ENCODE measurements around the gene EIF3A. TPM values are rescaled to one million over a fixed set of nuclear protein-coding genes. Genes with fewer than 3 reads are reported as not detected.
"Not testable (repeated sequence)": the region's sequence is repeated elsewhere in the genome, so short reads cannot be mapped to it uniquely, and the experiment has no call there.

The EIF3A gene
- total RNA-seq, 2 donors from 2014 or later, result 146 to 214 TPM

- Mint-ChIP-seq H3K27ac (peak overlapping the region in 1 of 2 donors; percentile 14), H3K4me3 (no peak overlapping the region), H3K9me3 (no peaks in the 10 kb centered on the region), H3K4me1 (ENCODE audit: low read depth in 2 of 2) (peaks cover 24 to 28% of the 10 kb centered on the region in 2 donors), H3K36me3 (peaks cover 56% of the 10 kb centered on the region), H3K27me3 (no peaks in the 10 kb centered on the region)
- no peak for DNase-seq (ENCODE audit: low spot score)
- ATAC-seq, result no peak
Measured at GRCh38 chr10:119049777-119050176, 30.8 kb downstream of the EIF3A start.

- ATAC-seq, result no peak
Measured at GRCh38 chr10:119049361-119049760, 31.3 kb downstream of the EIF3A start.

GRCh38 chr10:119045561-119045960 lies 35.1 kb downstream of the EIF3A start:
- Mint-ChIP-seq H3K9me3 (no peaks in the 10 kb centered on the region), H3K27me3 (no peaks in the 10 kb centered on the region), H3K4me1 (ENCODE audit: low read depth in 2 of 2) (peaks cover 30 to 32% of the 10 kb centered on the region in 2 donors), H3K4me3 (no peak overlapping the region), H3K36me3 (peaks cover 62% of the 10 kb centered on the region), H3K27ac (no peak overlapping the region)
- ATAC-seq, result no peak
- DNase-seq (ENCODE audit: low spot score), result no peak

More at GRCh38 chr10:119049361-119049760, 31.3 kb downstream of the EIF3A start:
- Mint-ChIP-seq H3K4me3 (no peak overlapping the region), H3K36me3 (peaks cover 55% of the 10 kb centered on the region), H3K4me1 (ENCODE audit: low read depth in 2 of 2) (peaks cover 24 to 28% of the 10 kb centered on the region in 2 donors), H3K27me3 (no peaks in the 10 kb centered on the region), H3K27ac (peak overlapping the region in 1 of 2 donors; percentile 14), H3K9me3 (no peaks in the 10 kb centered on the region)
- DNase-seq (ENCODE audit: low spot score), result no peak

GRCh38 chr10:119042169-119042568 lies 38.4 kb downstream of the EIF3A start:
- Mint-ChIP-seq H3K36me3 (peaks cover 66% of the 10 kb centered on the region), H3K4me1 (ENCODE audit: low read depth in 2 of 2) (peaks cover 26 to 34% of the 10 kb centered on the region in 2 donors), H3K4me3 (peak overlapping the region; percentile 16), H3K27me3 (no peaks in the 10 kb centered on the region), H3K27ac (peak overlapping the region in 1 of 2 donors; percentile 46), H3K9me3 (no peaks in the 10 kb centered on the region)
- DNase-seq (ENCODE audit: low spot score), result no peak
- no peak for ATAC-seq

DNA sequence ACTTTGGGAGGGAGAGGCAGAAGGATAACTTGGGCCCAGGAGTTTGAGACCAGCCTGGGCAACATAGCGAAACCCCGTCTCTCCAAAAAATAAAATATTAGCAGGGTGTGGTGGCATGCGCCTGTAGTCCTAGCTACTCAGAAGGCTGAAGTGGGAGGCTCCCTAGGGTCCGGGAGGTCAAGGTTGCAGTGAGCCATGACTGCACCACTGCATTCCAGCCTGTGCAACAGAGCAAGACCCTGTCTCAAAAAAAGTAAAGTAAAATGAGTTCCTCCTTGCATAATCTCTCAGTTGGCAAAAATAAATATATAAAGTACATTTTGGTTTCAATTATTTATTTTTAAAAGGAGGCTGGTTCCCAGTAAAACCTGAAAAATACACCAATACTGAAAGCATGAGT lies 39.3 kb downstream of the EIF3A start:
- Mint-ChIP-seq H3K27me3 (no peaks in the 10 kb centered on the region), H3K27ac (no peak overlapping the region), H3K9me3 (no peaks in the 10 kb centered on the region)

DNA sequence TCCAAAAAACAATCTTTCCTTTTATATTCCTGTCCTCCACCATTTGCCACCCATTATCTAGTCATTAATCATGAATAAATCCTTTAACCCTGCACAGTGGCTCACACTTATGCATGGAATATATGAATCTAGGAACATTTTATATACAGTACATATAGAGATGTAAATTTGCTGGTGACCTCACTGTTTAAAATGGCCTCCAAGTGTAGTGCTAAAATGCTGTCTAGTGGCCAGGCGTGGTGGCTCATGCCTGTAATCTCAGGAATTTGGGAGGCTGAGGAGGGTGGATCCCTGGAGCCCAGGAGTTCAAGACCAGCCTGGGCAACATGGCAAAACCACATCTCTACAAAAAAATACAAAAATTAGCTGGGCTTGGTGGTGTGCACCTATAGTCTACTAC lies 41.5 kb downstream of the EIF3A start:
- peaks cover 26 to 28% of the 10 kb centered on the region in 2 donors for H3K4me1 Mint-ChIP-seq (ENCODE audit: low read depth in 2 of 2)
- H3K9me3 Mint-ChIP-seq, result no peaks in the 10 kb centered on the region
- DNase-seq (ENCODE audit: low spot score), result no peak
- no peak for ATAC-seq
- no peaks in the 10 kb centered on the region for H3K27me3 Mint-ChIP-seq
- H3K4me3 Mint-ChIP-seq, result no peak overlapping the region
- H3K27ac Mint-ChIP-seq, result no peak overlapping the region
- peaks cover 61% of the 10 kb centered on the region for H3K36me3 Mint-ChIP-seq

More for the DNA sequence above, 39.3 kb downstream of the EIF3A start:
- H3K4me3 Mint-ChIP-seq, result no peak overlapping the region
- DNase-seq (ENCODE audit: low spot score) (no peak), ATAC-seq (no peak)
- peaks cover 24 to 36% of the 10 kb centered on the region in 2 donors for H3K4me1 Mint-ChIP-seq (ENCODE audit: low read depth in 2 of 2)
- peaks cover 65% of the 10 kb centered on the region for H3K36me3 Mint-ChIP-seq

GRCh38 chr10:119031496-119032059 lies 49.0 kb downstream of the EIF3A start:
- Mint-ChIP-seq H3K4me3 (peak overlapping the region; percentile 71), H3K27me3 (no peaks in the 10 kb centered on the region), H3K9me3 (no peaks in the 10 kb centered on the region), H3K36me3 (peaks cover 15% of the 10 kb centered on the region), H3K4me1 (ENCODE audit: low read depth in 2 of 2) (peaks cover 19 to 23% of the 10 kb centered on the region in 2 donors), H3K27ac (no peak overlapping the region)
- ATAC-seq, result no peak
- no peak for DNase-seq (ENCODE audit: low spot score)

GRCh38 chr10:119030421-119031250 lies 50.0 kb downstream of the EIF3A start:
- H3K4me1 Mint-ChIP-seq (ENCODE audit: low read depth in 2 of 2), result peaks cover 23% of the 10 kb centered on the region in 2 donors
- ATAC-seq (peak; percentile 43 to 68), DNase-seq (ENCODE audit: low spot score) (peak; percentile 77)
- no peaks in the 10 kb centered on the region for H3K9me3 Mint-ChIP-seq
- no peak overlapping the region for H3K27ac Mint-ChIP-seq
- H3K36me3 Mint-ChIP-seq, result peaks cover 15% of the 10 kb centered on the region
- H3K4me3 Mint-ChIP-seq, result peak overlapping the region; percentile 71
- no peaks in the 10 kb centered on the region for H3K27me3 Mint-ChIP-seq

GRCh38 chr10:119029613-119030420 lies 50.8 kb downstream of the EIF3A start, which contains the start of gene NANOS1:
Gene NANOS1, plus strand, starts transcription at chr10:119029714. Its CDS starts 88 bp downstream, at chr10:119029802.
- peak; percentile 2 to 25 for ATAC-seq
- peak within 1 kb of the TSS in 1 of 2 donors; percentile 85 for H3K27ac Mint-ChIP-seq
- peaks cover 23% of the 10 kb centered on the region in 2 donors for H3K4me1 Mint-ChIP-seq (ENCODE audit: low read depth in 2 of 2)
- peaks cover 14% of the 10 kb centered on the region for H3K36me3 Mint-ChIP-seq
- no peaks in the 10 kb centered on the region for H3K27me3 Mint-ChIP-seq
- no peaks in the 10 kb centered on the region for H3K9me3 Mint-ChIP-seq
- H3K4me3 Mint-ChIP-seq, result peak within 1 kb of the TSS; percentile 79
- no peak for DNase-seq (ENCODE audit: low spot score)

DNA sequence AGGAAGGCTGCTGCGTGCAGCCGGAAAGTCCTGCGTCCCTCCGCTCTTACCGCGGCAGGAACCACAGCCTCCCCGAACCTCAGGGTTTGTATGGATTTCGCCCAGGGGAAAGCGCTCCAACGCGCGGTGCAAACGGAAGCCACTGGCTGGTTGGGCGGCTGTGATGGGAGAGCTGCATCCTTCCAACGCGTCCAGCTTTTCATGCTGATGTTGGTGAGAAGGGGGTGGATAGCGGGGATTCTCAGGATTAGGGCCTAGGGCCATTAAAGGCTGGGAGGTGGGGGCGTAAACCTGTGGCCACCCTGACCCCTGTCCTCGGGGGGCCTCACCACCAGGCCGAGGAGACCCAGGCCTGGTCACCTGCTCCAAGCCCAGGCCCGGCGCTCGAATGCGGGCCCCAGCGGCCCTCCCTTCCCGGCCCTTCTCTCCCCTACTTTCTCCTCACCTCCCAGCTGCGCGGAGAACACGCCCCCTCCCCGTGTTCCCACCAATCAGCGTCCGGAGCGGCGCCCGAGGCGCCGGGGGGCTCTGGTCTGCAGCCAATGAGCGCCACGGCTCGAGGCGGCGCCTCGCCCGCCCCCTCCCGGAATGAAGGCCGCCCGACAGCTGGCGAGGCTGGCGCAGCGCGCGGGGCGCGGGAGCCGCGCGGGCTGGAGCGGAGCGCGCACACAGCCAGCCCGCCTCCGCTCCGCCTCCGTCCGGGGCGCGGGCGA lies 51.6 kb downstream of the EIF3A start:
- Mint-ChIP-seq H3K4me3 (peak overlapping the region; percentile 79), H3K9me3 (no peaks in the 10 kb centered on the region), H3K27ac (no peak overlapping the region), H3K36me3 (peaks cover 9% of the 10 kb centered on the region), H3K27me3 (no peaks in the 10 kb centered on the region), H3K4me1 (ENCODE audit: low read depth in 2 of 2) (peaks cover 19 to 23% of the 10 kb centered on the region in 2 donors)
- ATAC-seq (peak; percentile 86 to 91), DNase-seq (ENCODE audit: low spot score) (peak; percentile 92)

DNA sequence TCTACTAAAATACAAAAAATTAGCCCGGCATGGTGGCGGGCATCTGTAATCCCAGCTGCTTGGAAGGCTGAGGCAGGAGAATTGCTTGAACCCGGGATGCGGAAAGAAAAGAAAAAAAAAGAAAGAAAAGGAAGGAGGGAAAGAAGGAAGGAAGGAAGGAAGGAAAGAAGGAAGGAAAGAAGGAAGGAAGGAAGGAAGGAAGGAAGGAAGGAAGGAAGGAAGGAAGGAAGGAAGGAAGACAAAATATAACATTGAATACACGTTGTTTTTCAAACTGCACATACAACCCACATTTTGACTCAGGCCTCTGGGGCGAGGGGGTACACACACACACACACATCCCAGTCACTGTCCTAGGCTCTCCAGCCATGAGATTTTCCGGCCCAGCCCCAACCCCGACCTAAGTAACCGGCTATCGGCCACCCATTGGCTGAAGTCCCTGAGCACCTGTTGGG lies 52.1 kb downstream of the EIF3A start:
- not testable (repeated sequence) for ATAC-seq

GRCh38 chr10:119026301-119027110 lies 54.1 kb downstream of the EIF3A start:
- no peak for DNase-seq (ENCODE audit: low spot score)
- H3K27ac Mint-ChIP-seq, result no peak overlapping the region
- no peaks in the 10 kb centered on the region for H3K27me3 Mint-ChIP-seq
- H3K9me3 Mint-ChIP-seq, result no peaks in the 10 kb centered on the region
- peaks cover 11 to 14% of the 10 kb centered on the region in 2 donors for H3K4me1 Mint-ChIP-seq (ENCODE audit: low read depth in 2 of 2)
- no peak for ATAC-seq
- H3K4me3 Mint-ChIP-seq, result no peak overlapping the region
- no peaks in the 10 kb centered on the region for H3K36me3 Mint-ChIP-seq

More for the DNA sequence above, 52.1 kb downstream of the EIF3A start:
- peak overlapping the region; percentile 79 for H3K4me3 Mint-ChIP-seq
- not testable (repeated sequence) for H3K27me3 Mint-ChIP-seq; DNase-seq (ENCODE audit: low spot score); H3K36me3 Mint-ChIP-seq; H3K9me3 Mint-ChIP-seq
- H3K27ac Mint-ChIP-seq, result peak overlapping the region; percentile 46 to 85
- H3K4me1 Mint-ChIP-seq (ENCODE audit: low read depth in 2 of 2), result peaks cover 19 to 23% of the 10 kb centered on the region in 2 donors

Data from natural killer cell treated with Interleukin-12 subunit alpha and Interleukin-12 subunit beta and Interleukin-15 and Interleukin-18, amount 100 ng/mL, for 72 hours (primary cell).